BJ (cell line): ENCODE data around the gene PALD1. TPM values are rescaled to one million over a fixed set of nuclear protein-coding genes. Genes with fewer than 3 reads are reported as not detected.

ENCODE experiments used
- CTCF ChIA-PET: fragments of 350-600 bp; formaldehyde crosslinking; extraction: SDS; loops from one replicate; lab custom pipeline; 2021; ENCODE audit warnings: antibody characterized with exemption, inconsistent platforms; lab: Yijun Ruan, JAX
- POLR2A ChIA-PET: fragments of 300-600 bp; sonication (Branson Sonifier 250); formaldehyde crosslinking; extraction: SDS; loops from one replicate; lab custom pipeline; 2021; ENCODE audit warnings: antibody characterized with exemption; lab: Charles Lee
- DNase-seq: peaks from one replicate; pipeline ENCODE4 v3.0.0-alpha.2; 2011; ENCODE audit warnings: low read depth
- H3K27me3 ChIP-seq: 2 replicates; pipeline ENCODE4 v1.6.0; 2011; ENCODE audit warnings: low read length; ENCODE audit not compliant: control insufficient read depth, insufficient read depth
- H3K36me3 ChIP-seq: 2 replicates; pipeline ENCODE4 v1.5.1; 2011; ENCODE audit warnings: low read length; ENCODE audit not compliant: control insufficient read depth, insufficient read depth
- H3K4me3 ChIP-seq: 2 replicates; pipeline ENCODE4 v1.5.1; 2011; ENCODE audit warnings: low read depth, mild to moderate bottlenecking, control low read depth, low read length
- CTCF ChIP-seq: IDR thresholded peaks from 2 replicates; pipeline ENCODE4 v1.5.1; 2011; ENCODE audit warnings: low read depth, mild to moderate bottlenecking, control low read depth, inconsistent platforms, low read length, moderate library complexity; ENCODE audit not compliant: insufficient read depth
- polyA plus RNA-seq: library from polyadenylated mRNA; depleted of rRNA; stranded (reverse); fragments of >200 nt; gene quantifications from 2 replicates; pipeline ENCODE4 v1.2.3, GENCODE V29; 2011

Gene PALD1
- polyA plus RNA-seq, 1 experiment, result 0.10 TPM

DNA sequence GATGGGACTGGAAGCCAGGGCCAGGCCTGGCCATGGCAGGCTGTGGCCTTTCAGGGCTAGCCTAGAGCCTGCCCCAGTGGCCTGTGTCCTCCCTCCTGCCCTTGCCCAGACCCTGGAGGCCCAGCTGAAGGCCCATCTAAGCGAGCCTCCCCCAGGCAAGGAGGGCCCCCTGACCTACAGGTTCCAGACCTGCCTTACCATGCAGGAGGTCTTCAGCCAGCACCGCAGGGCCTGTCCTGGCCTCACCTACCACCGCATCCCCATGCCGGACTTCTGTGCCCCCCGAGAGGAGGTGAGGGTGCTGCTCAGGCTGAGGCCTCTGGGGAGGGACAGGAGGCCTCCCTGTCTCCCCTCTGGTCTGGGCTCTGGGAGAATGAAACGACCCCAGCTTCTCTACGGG, 60.9 kb downstream of the PALD1 start:
- no peaks in the 10 kb centered on the region; the same call in 1 of the 2 replicates for H3K27me3 ChIP-seq
- no peak for DNase-seq
- H3K36me3 ChIP-seq, result no peaks in the 10 kb centered on the region
- ChIA-PET POLR2A (no interaction called here), CTCF (interaction anchor here (0.5 to 9.8 kb wide), 5 partner anchors 8 to 94 kb away, joined by 3 to 123 read pairs (median 6); no protein-coding TSS in a partner anchor)
- no peak for TF ChIP-seq CTCF
- no peak overlapping the region for H3K4me3 ChIP-seq

- Histone ChIP-seq H3K27me3 (no peaks in the 10 kb centered on the region; the same call in 1 of the 2 replicates), H3K4me3 (no peak overlapping the region), H3K36me3 (no peaks in the 10 kb centered on the region)
- POLR2A ChIA-PET, result no interaction called here
- no peak for DNase-seq
- CTCF ChIA-PET, result interaction anchor here (0.5 to 9.8 kb wide), 13 partner anchors 9 to 333 kb away, joined by 3 to 123 read pairs (median 3); no protein-coding TSS in a partner anchor
- TF ChIP-seq CTCF, result peak; percentile 78
These were observed 61.7 kb downstream of the PALD1 start for GRCh38 chr10:70540089-70540788.

DNA sequence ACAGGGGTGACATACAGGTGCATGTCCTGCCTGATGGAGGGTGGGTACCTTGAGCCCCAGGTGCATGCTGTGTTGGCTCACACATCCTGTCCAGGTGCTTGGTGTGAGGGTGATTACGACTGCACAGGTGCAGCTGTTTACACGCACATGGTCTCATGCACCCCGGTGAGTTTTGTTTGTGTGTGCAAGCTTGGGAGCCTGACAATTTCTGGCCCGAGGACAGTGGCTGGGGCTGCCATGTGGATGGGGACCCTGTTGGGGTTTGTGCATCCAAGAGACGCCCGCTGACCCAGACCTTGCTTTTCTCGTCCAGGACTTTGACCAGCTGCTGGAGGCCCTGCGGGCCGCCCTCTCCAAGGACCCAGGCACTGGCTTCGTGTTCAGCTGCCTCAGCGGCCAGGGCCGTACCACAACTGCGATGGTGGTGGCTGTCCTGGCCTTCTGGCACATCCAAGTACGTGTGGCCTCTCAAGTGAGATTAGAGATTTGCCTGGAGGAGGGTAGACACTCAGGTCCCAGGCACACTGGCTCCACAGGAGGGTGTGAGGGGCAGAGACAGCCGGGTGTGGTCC, 62.3 kb downstream of the PALD1 start:
- no peak for DNase-seq
- Histone ChIP-seq H3K36me3 (no peaks in the 10 kb centered on the region), H3K4me3 (no peak overlapping the region), H3K27me3 (no peaks in the 10 kb centered on the region; the same call in 1 of the 2 replicates)
- ChIA-PET CTCF (interaction anchor here (0.5 to 9.8 kb wide), 13 partner anchors 9 to 334 kb away, joined by 3 to 123 read pairs (median 3); no protein-coding TSS in a partner anchor), POLR2A (no interaction called here)
- no peak for TF ChIP-seq CTCF

- no peak for DNase-seq
- CTCF ChIA-PET, result interaction anchor here (0.6 to 9.8 kb wide), 7 partner anchors 10 to 377 kb away, joined by 3 to 123 read pairs (median 4); no protein-coding TSS in a partner anchor
- Histone ChIP-seq H3K36me3 (no peaks in the 10 kb centered on the region), H3K4me3 (no peak overlapping the region), H3K27me3 (no peaks in the 10 kb centered on the region; the same call in 1 of the 2 replicates)
- no peak for TF ChIP-seq CTCF
- POLR2A ChIA-PET, result no interaction called here
These were observed 63.4 kb downstream of the PALD1 start for GRCh38 chr10:70541736-70542564.
